Measurements from ENCODE around the gene PTPRN2. TPM values are rescaled to one million over a fixed set of nuclear protein-coding genes. Genes with fewer than 3 reads are reported as not detected.

PTPRN2 gene
- total and polyA plus RNA-seq, 9 of the 15 experiments (the other 6 are each of a cell fraction or from before 2014, with no cell fraction given): not detected

DNA sequence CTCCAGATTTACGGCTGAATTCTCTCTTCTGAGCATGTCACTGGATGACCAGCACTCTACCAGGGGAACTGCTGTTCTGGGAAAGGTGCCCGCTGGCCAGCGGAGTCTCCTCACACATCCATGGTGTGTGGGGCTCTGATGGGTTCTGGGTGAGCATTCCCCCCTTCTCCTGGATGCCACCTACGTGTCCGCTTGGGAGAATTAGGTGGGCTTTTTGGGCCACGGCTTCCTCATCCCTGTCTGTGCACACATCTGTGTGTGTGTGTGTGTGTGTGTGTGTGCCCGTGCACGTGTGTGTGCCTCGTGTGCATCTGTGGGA lies 1087.8 kb downstream of the PTPRN2 start:
- Histone ChIP-seq H4K20me1 (replicated peaks; ENCODE audit: control insufficient read depth, insufficient read depth, low read length) (peaks cover 5% of the 10 kb centered on the region; the same call in 1 of the 2 replicates), H3K4me2 (ENCODE audit: insufficient read depth, low read length) (no peak overlapping the region), H3K36me3 (ENCODE audit: control insufficient read depth, insufficient read depth, low read length) (no peaks in the 10 kb centered on the region), H3K4me1 (replicated peaks in 1 of 2; ENCODE audit: control insufficient read depth in 2 of 2, insufficient read depth in 2 of 2, low read length in 2 of 2) (peaks cover 0 to 9% of the 10 kb centered on the region in 2 experiments; a peak in 1 of 5 replicates), H3K9me3 (replicated peaks; ENCODE audit: control insufficient read depth, insufficient read depth, low read depth, low read length) (no peaks in the 10 kb centered on the region), H3K9me1 (ENCODE audit: control insufficient read depth, insufficient read depth, low read length) (no peaks in the 10 kb centered on the region), H2AFZ (ENCODE audit: low read depth, low read length) (no peak overlapping the region), H3K9ac (ENCODE audit: insufficient read depth in 1 of 2, low read depth in 2 of 2, low read length in 2 of 2) (no peak overlapping the region), H3K27ac (ENCODE audit: extremely low read depth, low read depth, low read length) (no peak overlapping the region), H3K4me3 (no peak overlapping the region), H3K79me2 (ENCODE audit: control insufficient read depth, insufficient read depth, low read length) (no peaks in the 10 kb centered on the region), H3K27me3 (ENCODE audit: control insufficient read depth in 2 of 2, insufficient read depth in 2 of 2, low read length in 2 of 2) (peaks cover 45 to 80% of the 10 kb centered on the region in 2 experiments; a peak in 4 of 5 replicates)
- intact Hi-C loops (cut with micrococcal nuclease) (no loop called here), in situ Hi-C loops (cut with MboI) (no loop called here)
- ChIA-PET POLR2A (no interaction called here), CTCF (ENCODE audit: low intra/inter-chr PET ratio) (no interaction called here)
- TF ChIP-seq SLC30A9 (CRISPR knock-in tag; IDR thresholded peaks at IDR 0.05): no peak
- no peak for TF ChIP-seq ZNF316 (IDR thresholded peaks at IDR 0.05)
- no peak for TF ChIP-seq ZNF354B (CRISPR knock-in tag; IDR thresholded peaks at IDR 0.05)
- TF ChIP-seq KAT8 (IDR thresholded peaks at IDR 0.05; ENCODE audit: low read depth): no peak
- FAIRE-seq: no peak
- ATAC-seq: peak; percentile 15; the same call in 2 of the 3 replicates
- WGBS (ENCODE audit: insufficient coverage, low coverage, missing lambda C conversion rate): 8% methylated on average over 9 of the region's 9 CpGs
- no peak for DNase-seq (ENCODE audit: extremely low read depth in 1 of 4, low spot score in 3 of 4)
- BruUV-seq (replicated peaks): no TSS peak

DNA sequence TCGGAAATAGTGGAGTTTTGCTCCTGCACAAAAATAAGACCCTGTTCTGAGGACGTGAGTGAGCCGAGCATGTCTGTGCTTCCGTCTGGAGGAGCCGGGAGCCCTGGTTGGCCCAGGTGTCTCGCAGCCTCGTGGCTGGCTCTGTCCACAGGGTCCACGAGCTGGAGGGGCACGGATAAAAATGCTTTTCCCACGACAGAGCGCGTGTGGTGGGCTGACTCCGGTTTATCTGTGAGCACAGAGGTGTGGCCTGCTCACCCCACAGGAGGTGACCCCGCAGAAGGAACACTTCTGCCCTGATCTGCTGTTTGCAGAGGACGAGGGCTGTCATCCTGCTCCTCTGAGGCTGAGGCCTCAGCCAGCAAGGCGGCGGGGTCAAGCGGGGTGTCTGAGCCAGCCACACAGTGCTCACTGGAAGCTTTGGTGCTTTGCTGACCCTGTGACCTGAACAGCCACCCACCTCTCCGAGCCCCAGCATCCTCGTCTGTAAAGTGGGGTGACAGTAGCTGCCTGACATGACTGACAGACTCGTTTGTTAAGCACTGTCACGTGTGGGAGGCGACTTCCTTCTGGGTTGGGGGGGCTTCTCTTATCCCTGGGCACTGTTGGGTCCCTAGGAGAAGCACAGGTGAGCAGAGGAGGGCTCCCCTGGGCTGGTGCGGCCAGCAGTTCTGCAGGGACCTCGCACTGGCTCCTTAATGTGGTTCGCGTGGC lies 1088.3 kb downstream of the PTPRN2 start:
- Histone ChIP-seq H3K4me2 (ENCODE audit: insufficient read depth, low read length) (no peak overlapping the region), H3K9ac (ENCODE audit: insufficient read depth in 1 of 2, low read depth in 2 of 2, low read length in 2 of 2) (0 out of 4 replicates have a peak overlapping the region, but pooled peaks of 1 of the 2 experiments have one; percentile 4), H4K20me1 (replicated peaks; ENCODE audit: control insufficient read depth, insufficient read depth, low read length) (peaks cover 5% of the 10 kb centered on the region; the same call in 1 of the 2 replicates), H3K79me2 (ENCODE audit: control insufficient read depth, insufficient read depth, low read length) (no peaks in the 10 kb centered on the region), H3K4me1 (replicated peaks in 1 of 2; ENCODE audit: control insufficient read depth in 2 of 2, insufficient read depth in 2 of 2, low read length in 2 of 2) (peaks cover 0 to 9% of the 10 kb centered on the region in 2 experiments; a peak in 1 of 5 replicates), H2AFZ (ENCODE audit: low read depth, low read length) (no peak overlapping the region), H3K9me3 (replicated peaks; ENCODE audit: control insufficient read depth, insufficient read depth, low read depth, low read length) (no peaks in the 10 kb centered on the region), H3K36me3 (ENCODE audit: control insufficient read depth, insufficient read depth, low read length) (no peaks in the 10 kb centered on the region), H3K4me3 (no peak overlapping the region), H3K27me3 (ENCODE audit: control insufficient read depth in 2 of 2, insufficient read depth in 2 of 2, low read length in 2 of 2) (peaks cover 45 to 85% of the 10 kb centered on the region in 2 experiments; a peak in 4 of 5 replicates), H3K9me1 (ENCODE audit: control insufficient read depth, insufficient read depth, low read length) (no peaks in the 10 kb centered on the region), H3K27ac (ENCODE audit: extremely low read depth, low read depth, low read length) (no peak overlapping the region)
- in situ Hi-C loops (cut with MboI) (no loop called here), intact Hi-C loops (cut with micrococcal nuclease) (no loop called here)
- FAIRE-seq: no peak
- POLR2A ChIA-PET: no interaction called here
- DNase-seq (ENCODE audit: extremely low read depth in 1 of 4, low spot score in 3 of 4): no peak
- WGBS (ENCODE audit: insufficient coverage, low coverage, missing lambda C conversion rate): 2% methylated on average over 27 of the region's 27 CpGs
- no TSS peak for BruUV-seq (replicated peaks)
- CTCF ChIA-PET (ENCODE audit: low intra/inter-chr PET ratio): no interaction called here
- ATAC-seq: peak; percentile 56
- TF ChIP-seq RFX1 (IDR thresholded peaks at IDR 0.05) (no peak), ZNF707 (CRISPR knock-in tag; conservative IDR thresholded peaks at IDR 0.05) (no peak), DPF2 (IDR thresholded peaks at IDR 0.05) (no peak), ZNF134 (CRISPR knock-in tag; conservative IDR thresholded peaks at IDR 0.05) (no peak), MTF1 (CRISPR knock-in tag; IDR thresholded peaks at IDR 0.05; ENCODE audit: borderline replicate concordance) (no peak)
- TF ChIP-seq, protein P1, sequence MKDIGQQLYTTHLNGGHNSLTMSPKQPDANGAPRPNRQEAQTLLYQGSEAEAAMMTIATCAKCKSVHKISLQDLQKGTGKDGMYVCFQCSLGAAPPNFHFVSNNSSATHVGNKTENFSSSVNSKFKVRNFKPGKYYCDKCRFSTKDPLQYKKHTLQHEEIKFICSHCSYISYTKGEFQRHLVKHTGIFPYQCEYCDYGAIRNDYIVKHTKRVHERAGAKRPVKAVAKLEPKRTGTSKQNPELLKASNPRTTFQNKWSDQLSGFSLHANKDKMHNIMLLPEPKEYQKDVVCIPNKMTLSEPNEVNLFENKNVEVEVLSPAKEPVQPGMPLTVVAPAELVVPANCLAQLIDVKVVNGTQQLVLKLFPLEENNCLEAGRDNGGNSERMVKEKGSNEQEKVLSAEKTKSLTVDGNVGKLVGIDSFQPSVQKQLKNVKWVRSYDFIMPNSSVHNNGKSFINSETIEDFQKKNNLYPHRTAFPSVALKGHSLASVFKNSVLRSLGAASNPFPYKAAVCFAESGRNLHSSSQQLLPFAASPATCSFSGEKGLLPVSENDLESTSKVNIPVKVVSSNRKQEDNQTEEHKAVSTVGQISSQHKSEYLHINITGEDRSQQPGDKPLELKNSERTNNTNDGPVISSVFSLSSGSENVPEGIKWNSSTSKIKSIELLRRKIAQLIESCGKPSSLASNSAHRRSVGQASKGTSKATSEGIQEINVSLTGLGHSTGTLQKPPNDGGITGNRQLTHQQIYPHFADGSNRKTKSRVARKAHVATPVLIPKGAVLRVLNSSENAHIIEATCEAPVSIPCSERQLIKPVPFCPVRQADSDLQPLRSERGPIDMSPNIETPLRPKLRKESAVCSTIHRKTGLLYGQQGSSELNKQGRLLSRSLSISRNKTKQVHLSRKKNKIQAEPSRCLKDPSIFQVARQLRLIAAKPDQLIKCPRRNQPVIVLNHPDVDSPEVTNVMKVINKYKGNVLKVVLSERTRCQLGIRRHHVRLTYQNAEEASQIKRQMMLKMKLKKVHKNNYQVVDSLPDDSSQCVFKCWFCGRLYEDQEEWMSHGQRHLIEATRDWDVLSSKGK (CRISPR knock-in tag; IDR thresholded peaks at IDR 0.05): no peak
